ENCODE results near the gene PTTG1IP2. TPM values are rescaled to one million over a fixed set of nuclear protein-coding genes. Genes with fewer than 3 reads are reported as not detected.
"Not testable (repeated sequence)": the region's sequence is repeated elsewhere in the genome, so short reads cannot be mapped to it uniquely, and the experiment has no call there.

The PTTG1IP2 gene
- total RNA-seq, 3 donors from 2014 or later: not detected

GRCh38 chr7:90453931-90454330, 15.5 kb upstream of the PTTG1IP2 start:
- no peak for ATAC-seq
- Histone ChIP-seq H3K36me3 (ENCODE audit: low read depth) (no peaks in the 10 kb centered on the region), H3K4me3 (no peak overlapping the region), H3K4me1 (ENCODE audit: low read depth) (no peaks in the 10 kb centered on the region), H3K9me3 (no peaks in the 10 kb centered on the region)
- TF ChIP-seq, protein P1, sequence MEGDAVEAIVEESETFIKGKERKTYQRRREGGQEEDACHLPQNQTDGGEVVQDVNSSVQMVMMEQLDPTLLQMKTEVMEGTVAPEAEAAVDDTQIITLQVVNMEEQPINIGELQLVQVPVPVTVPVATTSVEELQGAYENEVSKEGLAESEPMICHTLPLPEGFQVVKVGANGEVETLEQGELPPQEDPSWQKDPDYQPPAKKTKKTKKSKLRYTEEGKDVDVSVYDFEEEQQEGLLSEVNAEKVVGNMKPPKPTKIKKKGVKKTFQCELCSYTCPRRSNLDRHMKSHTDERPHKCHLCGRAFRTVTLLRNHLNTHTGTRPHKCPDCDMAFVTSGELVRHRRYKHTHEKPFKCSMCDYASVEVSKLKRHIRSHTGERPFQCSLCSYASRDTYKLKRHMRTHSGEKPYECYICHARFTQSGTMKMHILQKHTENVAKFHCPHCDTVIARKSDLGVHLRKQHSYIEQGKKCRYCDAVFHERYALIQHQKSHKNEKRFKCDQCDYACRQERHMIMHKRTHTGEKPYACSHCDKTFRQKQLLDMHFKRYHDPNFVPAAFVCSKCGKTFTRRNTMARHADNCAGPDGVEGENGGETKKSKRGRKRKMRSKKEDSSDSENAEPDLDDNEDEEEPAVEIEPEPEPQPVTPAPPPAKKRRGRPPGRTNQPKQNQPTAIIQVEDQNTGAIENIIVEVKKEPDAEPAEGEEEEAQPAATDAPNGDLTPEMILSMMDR (IDR thresholded peaks at IDR 0.05): no peak
- intact Hi-C loops (cut with DNase I, micrococcal nuclease): loop anchor here in 1 of 2 donors (10.0 kb wide), 1 partner anchor 581 kb away; no protein-coding TSS in a partner anchor
- DNase-seq: no peak

GRCh38 chr7:90455163-90456030, 14.0 kb upstream of the PTTG1IP2 start:
- Histone ChIP-seq H3K4me3 (no peak overlapping the region), H3K4me1 (ENCODE audit: low read depth) (no peaks in the 10 kb centered on the region), H3K36me3 (ENCODE audit: low read depth) (no peaks in the 10 kb centered on the region), H3K9me3 (no peaks in the 10 kb centered on the region)
- DNase-seq: peak in 1 of 3 donors; percentile 71
- ATAC-seq: peak; percentile 71
- TF ChIP-seq, protein P1 (IDR thresholded peaks at IDR 0.05): peak; percentile 42
- intact Hi-C loops (cut with DNase I, micrococcal nuclease): loop anchor here in 1 of 2 donors (10.0 kb wide), 1 partner anchor 579 kb away; no protein-coding TSS in a partner anchor

DNA sequence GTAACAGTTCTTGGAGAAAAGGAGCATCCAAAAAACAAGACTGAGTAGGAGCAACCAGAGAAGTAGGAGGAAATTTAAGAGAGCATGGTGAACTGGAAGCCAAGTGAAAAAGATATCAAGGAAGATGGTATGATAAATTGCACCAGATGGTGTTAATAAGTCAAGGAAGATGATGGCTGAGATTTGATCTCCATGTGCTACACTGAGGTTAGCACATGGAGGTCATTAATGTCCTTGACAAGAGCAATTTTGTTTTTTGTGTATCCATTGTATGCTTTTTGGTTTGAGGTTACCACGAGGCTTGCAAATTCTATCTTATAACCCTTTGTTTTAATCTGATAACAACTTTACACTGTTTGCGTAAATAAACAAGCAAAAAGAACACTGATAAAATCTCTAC, 11.3 kb upstream of the PTTG1IP2 start:
- DNase-seq: no peak
- Histone ChIP-seq H3K36me3 (ENCODE audit: low read depth) (no peaks in the 10 kb centered on the region), H3K4me1 (ENCODE audit: low read depth) (peaks cover 10% of the 10 kb centered on the region), H3K9me3 (no peaks in the 10 kb centered on the region), H3K4me3 (no peak overlapping the region)
- TF ChIP-seq, protein P1 (IDR thresholded peaks at IDR 0.05): no peak
- no peak for ATAC-seq
- intact Hi-C loops (cut with DNase I, micrococcal nuclease): loop anchor here in 1 of 2 donors (10.0 kb wide), 1 partner anchor 577 kb away; no protein-coding TSS in a partner anchor

DNA sequence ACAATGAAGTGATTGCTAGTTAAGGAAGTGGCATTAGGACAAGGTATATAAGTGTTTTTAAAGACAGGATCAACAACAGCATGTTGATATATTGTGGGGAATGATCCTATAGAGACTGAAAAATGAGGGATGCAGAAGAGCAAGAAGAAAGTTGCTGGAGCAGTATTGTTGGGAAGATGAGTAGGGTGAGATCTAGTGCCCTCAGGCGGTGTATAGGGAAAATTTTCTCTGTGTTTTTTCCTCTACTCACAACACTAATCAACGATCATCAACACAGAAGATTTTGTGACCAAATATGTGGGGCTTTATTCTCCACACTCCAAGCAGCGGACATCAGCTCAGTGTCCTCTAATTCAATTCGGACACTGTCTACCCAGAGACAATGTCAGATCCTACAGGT, 9.6 kb upstream of the PTTG1IP2 start:
- H3K4me3 ChIP-seq: no peak overlapping the region
- ATAC-seq (no peak), DNase-seq (no peak)
- intact Hi-C loops (cut with DNase I, micrococcal nuclease): loop anchor here in 1 of 2 donors (10.0 kb wide), 1 partner anchor 575 kb away; no protein-coding TSS in a partner anchor
- H3K4me1 ChIP-seq (ENCODE audit: low read depth): peaks cover 11% of the 10 kb centered on the region
- H3K36me3 ChIP-seq (ENCODE audit: low read depth): no peaks in the 10 kb centered on the region
- TF ChIP-seq, protein P1 (IDR thresholded peaks at IDR 0.05): no peak
- H3K9me3 ChIP-seq: no peaks in the 10 kb centered on the region

- peaks cover 11% of the 10 kb centered on the region for H3K4me1 ChIP-seq (ENCODE audit: low read depth)
- peak; percentile 36 for ATAC-seq
- intact Hi-C loops (cut with DNase I, micrococcal nuclease): no loop called here
- no peak for DNase-seq
- no peaks in the 10 kb centered on the region for H3K9me3 ChIP-seq
- no peaks in the 10 kb centered on the region for H3K36me3 ChIP-seq (ENCODE audit: low read depth)
- H3K4me3 ChIP-seq: no peak overlapping the region
- TF ChIP-seq, protein P1 (IDR thresholded peaks at IDR 0.05): no peak
These were observed 8.2 kb upstream of the PTTG1IP2 start for GRCh38 chr7:90461219-90461618.

DNA sequence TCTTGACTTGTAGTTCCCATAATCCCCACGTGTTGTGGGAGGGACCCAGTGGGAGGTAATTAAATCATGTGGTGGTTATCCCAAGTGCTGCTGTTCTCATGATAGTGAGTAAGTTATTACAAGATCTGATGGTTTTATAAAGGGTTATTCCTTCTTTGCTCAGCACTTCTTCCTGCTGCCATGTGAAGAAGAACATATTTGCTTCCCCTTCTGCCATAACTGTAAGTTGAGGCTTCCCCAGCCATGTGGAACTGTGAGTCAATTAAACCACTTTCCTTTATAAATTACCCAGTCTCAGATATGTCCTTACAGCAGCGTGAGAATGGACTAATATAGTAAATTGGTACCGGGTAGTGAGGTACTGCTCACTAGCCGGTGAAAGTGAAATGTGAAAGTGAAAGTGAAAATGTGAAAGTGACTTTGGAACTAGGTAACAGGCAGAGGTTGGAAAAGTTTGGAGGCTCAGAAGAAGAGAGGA, 6.2 kb upstream of the PTTG1IP2 start:
- H3K36me3 ChIP-seq (ENCODE audit: low read depth); H3K4me3 ChIP-seq; intact Hi-C loops (cut with DNase I, micrococcal nuclease); H3K9me3 ChIP-seq: not testable (repeated sequence)
- DNase-seq (peak in 1 of 3 donors; percentile 14), ATAC-seq (peak; percentile 80)
- peaks cover 11% of the 10 kb centered on the region for H3K4me1 ChIP-seq (ENCODE audit: low read depth)

Measured in mucosa of descending colon (tissue), 3 donors.